Hippocampal formation (tissue), 2 donors: ENCODE measurements around the gene WDR11.

ENCODE experiments used
- DNase-seq, 2 donors: peaks; one replicate each; lab custom pipeline; 2025; lab: John Stamatoyannopoulos, UW

WDR11 gene

GRCh38 chr10:120850911-120851865 lies at the start of gene WDR11:
Gene WDR11, plus strand, starts transcription at chr10:120851362. Its CDS starts 59 bp downstream, at chr10:120851421.
- DNase-seq, result peak; percentile 84 to 89

- no peak for DNase-seq
Measured at GRCh38 chr10:120802935-120803334, 48.2 kb upstream of the WDR11 start.

- DNase-seq, result no peak
Measured at GRCh38 chr10:120803972-120804371, 47.2 kb upstream of the WDR11 start.

GRCh38 chr10:120805014-120805812 lies 45.9 kb upstream of the WDR11 start:
- no peak for DNase-seq

GRCh38 chr10:120806081-120806480 lies 45.1 kb upstream of the WDR11 start:
- DNase-seq, result no peak

GRCh38 chr10:120810298-120810697 lies 40.9 kb upstream of the WDR11 start:
- DNase-seq, result no peak

- DNase-seq, result no peak
Measured at GRCh38 chr10:120813085-120813484, 38.1 kb upstream of the WDR11 start.

- no peak for DNase-seq
Measured at GRCh38 chr10:120818301-120818700, 32.9 kb upstream of the WDR11 start.

- DNase-seq, result no peak
Measured at GRCh38 chr10:120819366-120819765, 31.8 kb upstream of the WDR11 start.

GRCh38 chr10:120823266-120823665 lies 27.9 kb upstream of the WDR11 start:
- no peak for DNase-seq

GRCh38 chr10:120824881-120825309 lies 26.3 kb upstream of the WDR11 start:
- DNase-seq, result peak in 1 of 2 donors; percentile 34

GRCh38 chr10:120825878-120826769 lies 25.0 kb upstream of the WDR11 start:
- no peak for DNase-seq

GRCh38 chr10:120827251-120827875 lies 23.8 kb upstream of the WDR11 start:
- DNase-seq, result no peak

GRCh38 chr10:120828763-120829319 lies 22.3 kb upstream of the WDR11 start:
- no peak for DNase-seq

- DNase-seq, result no peak
Measured at GRCh38 chr10:120832106-120832505, 19.1 kb upstream of the WDR11 start.

- no peak for DNase-seq
Measured at GRCh38 chr10:120833222-120833928, 17.8 kb upstream of the WDR11 start.

GRCh38 chr10:120835603-120836002 lies 15.6 kb upstream of the WDR11 start:
- DNase-seq, result no peak

- no peak for DNase-seq
Measured at GRCh38 chr10:120838941-120839340, 12.2 kb upstream of the WDR11 start.

GRCh38 chr10:120841522-120842189 lies 9.5 kb upstream of the WDR11 start:
- no peak for DNase-seq

GRCh38 chr10:120854388-120854787 lies 3.2 kb downstream of the WDR11 start:
- DNase-seq, result no peak
